ENCODE measurements around the gene PAFAH2. TPM values are rescaled to one million over a fixed set of nuclear protein-coding genes. Genes with fewer than 3 reads are reported as not detected.

Gene PAFAH2
- total and polyA plus RNA-seq, 2 of the 8 experiments (the other 6 are each of a cell fraction or from before 2014, with no cell fraction given): 7.7 to 9.3 TPM

DNA sequence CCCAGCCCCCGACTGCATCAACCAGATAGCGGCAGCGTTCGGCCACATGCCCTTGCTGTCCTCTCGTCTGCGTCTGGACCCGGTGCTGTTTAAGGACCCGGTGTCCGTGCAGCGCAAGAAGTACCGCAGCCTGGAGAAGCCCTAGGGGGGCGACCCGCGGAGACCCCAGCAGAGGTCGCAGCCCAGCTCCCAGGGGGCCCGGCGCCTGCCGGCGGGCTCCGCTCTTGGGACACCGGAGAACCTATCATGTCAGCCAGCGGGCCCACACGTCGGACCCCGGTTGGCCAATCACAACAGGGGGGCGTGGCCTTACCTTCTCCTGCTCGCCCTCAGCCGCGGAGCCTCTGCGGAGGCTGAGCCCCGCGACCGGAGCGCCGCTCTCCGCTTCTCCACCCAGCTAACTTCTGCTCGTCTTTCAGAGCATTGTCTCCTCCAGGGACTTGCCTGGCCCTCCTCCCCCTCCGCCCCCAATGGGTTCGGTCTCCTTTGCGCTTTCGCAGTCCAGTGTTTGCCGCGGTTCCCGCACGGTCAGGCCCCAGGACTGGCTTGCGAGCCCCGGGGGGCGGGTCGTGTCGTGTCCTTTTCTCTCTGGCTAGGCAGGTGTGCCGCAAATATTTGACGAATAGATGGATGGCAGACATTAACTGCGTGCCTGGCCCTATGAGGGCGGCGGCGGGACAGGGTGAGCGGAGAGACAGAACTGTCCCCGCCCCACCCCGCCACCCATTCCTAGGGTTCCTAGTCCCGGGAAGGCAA, 37.5 kb upstream of the PAFAH2 start (continued):
- TF ChIP-seq CBX8 (IDR thresholded peaks at IDR 0.05; ENCODE audit: borderline replicate concordance, low read depth, low read length) (no peak), JUND (IDR thresholded peaks at IDR 0.05; ENCODE audit: low read length) (no peak), PHF8 (conservative IDR thresholded peaks at IDR 0.05; ENCODE audit: low read depth, low read length) (peak; percentile 13), ASH2L (IDR thresholded peaks at IDR 0.05; ENCODE audit: low read length) (peak; percentile 26), POLR2A (IDR thresholded peaks at IDR 0.05; ENCODE audit: control extremely low read depth in 1 of 2, low read depth in 2 of 2, low read length in 2 of 2) (peak in 1 of 2 experiments; percentile 46; a peak in 1 of 3 replicates)
- TF ChIP-seq, protein P1, sequence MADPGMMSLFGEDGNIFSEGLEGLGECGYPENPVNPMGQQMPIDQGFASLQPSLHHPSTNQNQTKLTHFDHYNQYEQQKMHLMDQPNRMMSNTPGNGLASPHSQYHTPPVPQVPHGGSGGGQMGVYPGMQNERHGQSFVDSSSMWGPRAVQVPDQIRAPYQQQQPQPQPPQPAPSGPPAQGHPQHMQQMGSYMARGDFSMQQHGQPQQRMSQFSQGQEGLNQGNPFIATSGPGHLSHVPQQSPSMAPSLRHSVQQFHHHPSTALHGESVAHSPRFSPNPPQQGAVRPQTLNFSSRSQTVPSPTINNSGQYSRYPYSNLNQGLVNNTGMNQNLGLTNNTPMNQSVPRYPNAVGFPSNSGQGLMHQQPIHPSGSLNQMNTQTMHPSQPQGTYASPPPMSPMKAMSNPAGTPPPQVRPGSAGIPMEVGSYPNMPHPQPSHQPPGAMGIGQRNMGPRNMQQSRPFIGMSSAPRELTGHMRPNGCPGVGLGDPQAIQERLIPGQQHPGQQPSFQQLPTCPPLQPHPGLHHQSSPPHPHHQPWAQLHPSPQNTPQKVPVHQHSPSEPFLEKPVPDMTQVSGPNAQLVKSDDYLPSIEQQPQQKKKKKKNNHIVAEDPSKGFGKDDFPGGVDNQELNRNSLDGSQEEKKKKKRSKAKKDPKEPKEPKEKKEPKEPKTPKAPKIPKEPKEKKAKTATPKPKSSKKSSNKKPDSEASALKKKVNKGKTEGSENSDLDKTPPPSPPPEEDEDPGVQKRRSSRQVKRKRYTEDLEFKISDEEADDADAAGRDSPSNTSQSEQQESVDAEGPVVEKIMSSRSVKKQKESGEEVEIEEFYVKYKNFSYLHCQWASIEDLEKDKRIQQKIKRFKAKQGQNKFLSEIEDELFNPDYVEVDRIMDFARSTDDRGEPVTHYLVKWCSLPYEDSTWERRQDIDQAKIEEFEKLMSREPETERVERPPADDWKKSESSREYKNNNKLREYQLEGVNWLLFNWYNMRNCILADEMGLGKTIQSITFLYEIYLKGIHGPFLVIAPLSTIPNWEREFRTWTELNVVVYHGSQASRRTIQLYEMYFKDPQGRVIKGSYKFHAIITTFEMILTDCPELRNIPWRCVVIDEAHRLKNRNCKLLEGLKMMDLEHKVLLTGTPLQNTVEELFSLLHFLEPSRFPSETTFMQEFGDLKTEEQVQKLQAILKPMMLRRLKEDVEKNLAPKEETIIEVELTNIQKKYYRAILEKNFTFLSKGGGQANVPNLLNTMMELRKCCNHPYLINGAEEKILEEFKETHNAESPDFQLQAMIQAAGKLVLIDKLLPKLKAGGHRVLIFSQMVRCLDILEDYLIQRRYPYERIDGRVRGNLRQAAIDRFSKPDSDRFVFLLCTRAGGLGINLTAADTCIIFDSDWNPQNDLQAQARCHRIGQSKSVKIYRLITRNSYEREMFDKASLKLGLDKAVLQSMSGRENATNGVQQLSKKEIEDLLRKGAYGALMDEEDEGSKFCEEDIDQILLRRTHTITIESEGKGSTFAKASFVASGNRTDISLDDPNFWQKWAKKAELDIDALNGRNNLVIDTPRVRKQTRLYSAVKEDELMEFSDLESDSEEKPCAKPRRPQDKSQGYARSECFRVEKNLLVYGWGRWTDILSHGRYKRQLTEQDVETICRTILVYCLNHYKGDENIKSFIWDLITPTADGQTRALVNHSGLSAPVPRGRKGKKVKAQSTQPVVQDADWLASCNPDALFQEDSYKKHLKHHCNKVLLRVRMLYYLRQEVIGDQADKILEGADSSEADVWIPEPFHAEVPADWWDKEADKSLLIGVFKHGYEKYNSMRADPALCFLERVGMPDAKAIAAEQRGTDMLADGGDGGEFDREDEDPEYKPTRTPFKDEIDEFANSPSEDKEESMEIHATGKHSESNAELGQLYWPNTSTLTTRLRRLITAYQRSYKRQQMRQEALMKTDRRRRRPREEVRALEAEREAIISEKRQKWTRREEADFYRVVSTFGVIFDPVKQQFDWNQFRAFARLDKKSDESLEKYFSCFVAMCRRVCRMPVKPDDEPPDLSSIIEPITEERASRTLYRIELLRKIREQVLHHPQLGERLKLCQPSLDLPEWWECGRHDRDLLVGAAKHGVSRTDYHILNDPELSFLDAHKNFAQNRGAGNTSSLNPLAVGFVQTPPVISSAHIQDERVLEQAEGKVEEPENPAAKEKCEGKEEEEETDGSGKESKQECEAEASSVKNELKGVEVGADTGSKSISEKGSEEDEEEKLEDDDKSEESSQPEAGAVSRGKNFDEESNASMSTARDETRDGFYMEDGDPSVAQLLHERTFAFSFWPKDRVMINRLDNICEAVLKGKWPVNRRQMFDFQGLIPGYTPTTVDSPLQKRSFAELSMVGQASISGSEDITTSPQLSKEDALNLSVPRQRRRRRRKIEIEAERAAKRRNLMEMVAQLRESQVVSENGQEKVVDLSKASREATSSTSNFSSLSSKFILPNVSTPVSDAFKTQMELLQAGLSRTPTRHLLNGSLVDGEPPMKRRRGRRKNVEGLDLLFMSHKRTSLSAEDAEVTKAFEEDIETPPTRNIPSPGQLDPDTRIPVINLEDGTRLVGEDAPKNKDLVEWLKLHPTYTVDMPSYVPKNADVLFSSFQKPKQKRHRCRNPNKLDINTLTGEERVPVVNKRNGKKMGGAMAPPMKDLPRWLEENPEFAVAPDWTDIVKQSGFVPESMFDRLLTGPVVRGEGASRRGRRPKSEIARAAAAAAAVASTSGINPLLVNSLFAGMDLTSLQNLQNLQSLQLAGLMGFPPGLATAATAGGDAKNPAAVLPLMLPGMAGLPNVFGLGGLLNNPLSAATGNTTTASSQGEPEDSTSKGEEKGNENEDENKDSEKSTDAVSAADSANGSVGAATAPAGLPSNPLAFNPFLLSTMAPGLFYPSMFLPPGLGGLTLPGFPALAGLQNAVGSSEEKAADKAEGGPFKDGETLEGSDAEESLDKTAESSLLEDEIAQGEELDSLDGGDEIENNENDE (IDR thresholded peaks at IDR 0.05; ENCODE audit: insufficient replicate concordance, low read length): no peak
- TF ChIP-seq, protein P2, sequence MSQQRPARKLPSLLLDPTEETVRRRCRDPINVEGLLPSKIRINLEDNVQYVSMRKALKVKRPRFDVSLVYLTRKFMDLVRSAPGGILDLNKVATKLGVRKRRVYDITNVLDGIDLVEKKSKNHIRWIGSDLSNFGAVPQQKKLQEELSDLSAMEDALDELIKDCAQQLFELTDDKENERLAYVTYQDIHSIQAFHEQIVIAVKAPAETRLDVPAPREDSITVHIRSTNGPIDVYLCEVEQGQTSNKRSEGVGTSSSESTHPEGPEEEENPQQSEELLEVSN (IDR thresholded peaks at IDR 0.05): peak; percentile 78

Data from H1 (cell line).